HepG2 (cell line): Measurements from ENCODE around the gene EVA1A. TPM values are rescaled to one million over a fixed set of nuclear protein-coding genes. Genes with fewer than 3 reads are reported as not detected.

Experiments
- ATF6 ChIP-seq: sonication (generic); formaldehyde crosslinking; conservative IDR thresholded peaks from 2 replicates; pipeline ENCODE4 v1.4.0; 2020; ENCODE audit warnings: missing genetic modification reagents
- CSRNP1 ChIP-seq: sonication (generic); formaldehyde crosslinking; IDR thresholded peaks from 2 replicates; pipeline ENCODE4 v1.8.1; 2023; ENCODE audit warnings: mild to moderate bottlenecking, missing genetic modification reagents
- DNMT3B ChIP-seq: conservative IDR thresholded peaks from 2 replicates; pipeline ENCODE4 v1.6.1; 2016; ENCODE audit warnings: missing biosample characterization, control low read depth
- ETV5 ChIP-seq: IDR thresholded peaks from 2 replicates; pipeline ENCODE4 v1.6.1; 2018; ENCODE audit warnings: missing biosample characterization, missing genetic modification reagents, inconsistent platforms, borderline replicate concordance
- HDAC2 ChIP-seq: sonication (generic); formaldehyde crosslinking; IDR thresholded peaks from 2 replicates; pipeline ENCODE4 v1.4.0; 2020; ENCODE audit warnings: missing genetic modification reagents
- JARID2 ChIP-seq: sonication (generic); formaldehyde crosslinking; IDR thresholded peaks from 2 replicates; pipeline ENCODE4 v1.8.1; 2023; ENCODE audit warnings: missing genetic modification reagents, inconsistent platforms; ENCODE audit not compliant: insufficient replicate concordance
- KMT2A ChIP-seq: sonication (generic); formaldehyde crosslinking; IDR thresholded peaks from 2 replicates; pipeline ENCODE4 v1.4.0; 2020; ENCODE audit warnings: missing genetic modification reagents
- NKX3-1 ChIP-seq: sonication (generic); formaldehyde crosslinking; IDR thresholded peaks from 2 replicates; pipeline ENCODE4 v1.5.0; 2020; ENCODE audit warnings: missing genetic modification reagents
- NR2C2 ChIP-seq: sonication (generic); formaldehyde crosslinking; IDR thresholded peaks from 2 replicates; pipeline ENCODE4 v1.4.0; 2020; ENCODE audit warnings: missing genetic modification reagents, mild to moderate bottlenecking, moderate library complexity, borderline replicate concordance
- POLR2A ChIP-seq, 2 experiments: IDR thresholded peaks; 2 replicates each; pipeline ENCODE4 v1.6.1; 2011; ENCODE audit warnings: low read depth in 2 of 2, low read length in 2 of 2, mild to moderate bottlenecking in 1 of 2, moderate library complexity in 1 of 2; ENCODE audit not compliant: insufficient read depth in 1 of 2
- PPARG ChIP-seq: conservative IDR thresholded peaks from 2 replicates; pipeline ENCODE4 v1.6.1; 2016; ENCODE audit warnings: missing biosample characterization, missing genetic modification reagents
- PRPF4 ChIP-seq: fragments of 200-400 bp; formaldehyde crosslinking; IDR thresholded peaks from 2 replicates; pipeline ENCODE4 v1.6.1; 2016; ENCODE audit warnings: low read length, low read depth; ENCODE audit not compliant: poor library complexity, severe bottlenecking
- RBM22 ChIP-seq: fragments of 200-400 bp; formaldehyde crosslinking; optimal IDR thresholded peaks from 2 replicates; pipeline ENCODE3; 2017; ENCODE audit warnings: mild to moderate bottlenecking, low read length, moderate library complexity
- SMAD1 ChIP-seq: sonication (generic); formaldehyde crosslinking; IDR thresholded peaks from 2 replicates; pipeline ENCODE4 v1.4.0; 2020; ENCODE audit warnings: missing genetic modification reagents, low read depth, mild to moderate bottlenecking, borderline replicate concordance
- SMYD3 ChIP-seq: sonication (generic); formaldehyde crosslinking; IDR thresholded peaks from 2 replicates; pipeline ENCODE4 v1.8.1; 2023; ENCODE audit warnings: mild to moderate bottlenecking, missing genetic modification reagents
- SSRP1 ChIP-seq: IDR thresholded peaks from 2 replicates; pipeline ENCODE4 v1.6.1; 2016; ENCODE audit warnings: control low read depth
- ZFP90 ChIP-seq: sonication (generic); formaldehyde crosslinking; IDR thresholded peaks from 2 replicates; pipeline ENCODE4 v1.8.0; 2022; ENCODE audit warnings: missing genetic modification reagents, mild to moderate bottlenecking, inconsistent platforms, borderline replicate concordance
- ZNF543 ChIP-seq: sonication (generic); formaldehyde crosslinking; IDR thresholded peaks from 2 replicates; pipeline ENCODE4 v1.4.0; 2020; ENCODE audit warnings: mild to moderate bottlenecking, missing genetic modification reagents
- ZNF570 ChIP-seq: sonication (generic); formaldehyde crosslinking; IDR thresholded peaks from 2 replicates; pipeline ENCODE4 v1.4.0; 2020; ENCODE audit warnings: mild to moderate bottlenecking, missing genetic modification reagents, borderline replicate concordance
- polyA plus RNA-seq, 8 experiments: library from polyadenylated mRNA; depleted of rRNA in 3 of 8; stranded (reverse) in 7 of 8; unstranded in 1 of 8; fragments of >200 nt; fragmentation: Illumina TruSeq in 4 of 8; extraction: Trizol in 4 of 8; gene quantifications; 2 replicates each; pipeline versions ENCODE4 v1.2.1 to v1.2.3, GENCODE V29; 2011 to 2016; ENCODE audit warnings: low read depth in 4 of 8, missing spikeins in 1 of 8, mixed read lengths in 1 of 8; ENCODE audit not compliant: insufficient read depth in 1 of 8
- total RNA-seq, 5 experiments: library from RNA; depleted of rRNA; stranded (reverse); fragments of >200 nt; fragmentation: Illumina TruSeq; extraction: Trizol; gene quantifications; 2 replicates each; pipeline ENCODE4 v1.2.3, GENCODE V29; 2016; ENCODE audit warnings: low read depth in 1 of 5
- TF ChIP-seq, protein P1 (sequence below): IDR thresholded peaks from 2 replicates; pipeline ENCODE4 v1.4.0; 2020; ENCODE audit warnings: mild to moderate bottlenecking, missing genetic modification reagents
- TF ChIP-seq, protein P2 (sequence below): sonication (generic); formaldehyde crosslinking; IDR thresholded peaks from 2 replicates; pipeline ENCODE4 v1.4.0; 2020; ENCODE audit warnings: mild to moderate bottlenecking, low read depth, missing genetic modification reagents

The EVA1A gene
- total and polyA plus RNA-seq, 2 of the 13 experiments (the other 11 are each of a cell fraction or from before 2014, with no cell fraction given) = 57.5 to 57.8 TPM

- TF ChIP-seq ZNF570 (CRISPR knock-in tag) (no peak), SMYD3 (CRISPR knock-in tag) (peak; percentile 54; the same call in 1 of the 2 replicates), POLR2A (IDR thresholded peaks at IDR 0.05; ENCODE audit: insufficient read depth in 1 of 2, low read depth in 2 of 2, low read length in 2 of 2) (peak in 1 of 2 experiments; percentile 16; a peak in 1 of 4 replicates), ATF6 (CRISPR knock-in tag) (no peak), ZNF543 (CRISPR knock-in tag) (0 out of 2 replicates have a peak, but pooled peaks have one; percentile 48), NKX3-1 (CRISPR knock-in tag) (peak; percentile 72; the same call in 1 of the 2 replicates), RBM22 (peak; percentile 39), ZFP90 (CRISPR knock-in tag) (no peak), DNMT3B (CRISPR knock-in tag) (no peak), JARID2 (CRISPR knock-in tag) (no peak), PPARG (0 out of 2 replicates have a peak, but pooled peaks have one; percentile 4), HDAC2 (CRISPR knock-in tag) (0 out of 2 replicates have a peak, but pooled peaks have one; percentile 30), SMAD1 (CRISPR knock-in tag) (no peak), PRPF4 (peak; percentile 17), SSRP1 (CRISPR knock-in tag) (peak; percentile 39; the same call in 1 of the 2 replicates), NR2C2 (CRISPR knock-in tag) (0 out of 2 replicates have a peak, but pooled peaks have one; percentile 14), ETV5 (CRISPR knock-in tag) (peak; percentile 78), KMT2A (CRISPR knock-in tag) (peak; percentile 39; the same call in 1 of the 2 replicates), CSRNP1 (CRISPR knock-in tag) (peak; percentile 65; the same call in 1 of the 2 replicates)
- TF ChIP-seq, protein P1, sequence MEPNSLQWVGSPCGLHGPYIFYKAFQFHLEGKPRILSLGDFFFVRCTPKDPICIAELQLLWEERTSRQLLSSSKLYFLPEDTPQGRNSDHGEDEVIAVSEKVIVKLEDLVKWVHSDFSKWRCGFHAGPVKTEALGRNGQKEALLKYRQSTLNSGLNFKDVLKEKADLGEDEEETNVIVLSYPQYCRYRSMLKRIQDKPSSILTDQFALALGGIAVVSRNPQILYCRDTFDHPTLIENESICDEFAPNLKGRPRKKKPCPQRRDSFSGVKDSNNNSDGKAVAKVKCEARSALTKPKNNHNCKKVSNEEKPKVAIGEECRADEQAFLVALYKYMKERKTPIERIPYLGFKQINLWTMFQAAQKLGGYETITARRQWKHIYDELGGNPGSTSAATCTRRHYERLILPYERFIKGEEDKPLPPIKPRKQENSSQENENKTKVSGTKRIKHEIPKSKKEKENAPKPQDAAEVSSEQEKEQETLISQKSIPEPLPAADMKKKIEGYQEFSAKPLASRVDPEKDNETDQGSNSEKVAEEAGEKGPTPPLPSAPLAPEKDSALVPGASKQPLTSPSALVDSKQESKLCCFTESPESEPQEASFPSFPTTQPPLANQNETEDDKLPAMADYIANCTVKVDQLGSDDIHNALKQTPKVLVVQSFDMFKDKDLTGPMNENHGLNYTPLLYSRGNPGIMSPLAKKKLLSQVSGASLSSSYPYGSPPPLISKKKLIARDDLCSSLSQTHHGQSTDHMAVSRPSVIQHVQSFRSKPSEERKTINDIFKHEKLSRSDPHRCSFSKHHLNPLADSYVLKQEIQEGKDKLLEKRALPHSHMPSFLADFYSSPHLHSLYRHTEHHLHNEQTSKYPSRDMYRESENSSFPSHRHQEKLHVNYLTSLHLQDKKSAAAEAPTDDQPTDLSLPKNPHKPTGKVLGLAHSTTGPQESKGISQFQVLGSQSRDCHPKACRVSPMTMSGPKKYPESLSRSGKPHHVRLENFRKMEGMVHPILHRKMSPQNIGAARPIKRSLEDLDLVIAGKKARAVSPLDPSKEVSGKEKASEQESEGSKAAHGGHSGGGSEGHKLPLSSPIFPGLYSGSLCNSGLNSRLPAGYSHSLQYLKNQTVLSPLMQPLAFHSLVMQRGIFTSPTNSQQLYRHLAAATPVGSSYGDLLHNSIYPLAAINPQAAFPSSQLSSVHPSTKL = peak; percentile 54
- TF ChIP-seq, protein P2, sequence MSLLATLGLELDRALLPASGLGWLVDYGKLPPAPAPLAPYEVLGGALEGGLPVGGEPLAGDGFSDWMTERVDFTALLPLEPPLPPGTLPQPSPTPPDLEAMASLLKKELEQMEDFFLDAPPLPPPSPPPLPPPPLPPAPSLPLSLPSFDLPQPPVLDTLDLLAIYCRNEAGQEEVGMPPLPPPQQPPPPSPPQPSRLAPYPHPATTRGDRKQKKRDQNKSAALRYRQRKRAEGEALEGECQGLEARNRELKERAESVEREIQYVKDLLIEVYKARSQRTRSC (CRISPR knock-in tag) = 0 out of 2 replicates have a peak, but pooled peaks have one; percentile 32
These were observed 1.7 kb downstream of the EVA1A start (continued) for GRCh38 chr2:75558786-75559679.
